K562 (cell line): Measurements from ENCODE around the gene CEBPE. TPM values are rescaled to one million over a fixed set of nuclear protein-coding genes. Genes with fewer than 3 reads are reported as not detected.

Source experiments
- ARHGAP35 ChIP-seq: fragments of 450-650 bp; IDR thresholded peaks from 2 replicates; pipeline ENCODE4 v1.6.1; 2018; ENCODE audit not compliant: partially characterized antibody
- ASH1L ChIP-seq: fragments of 450-650 bp; IDR thresholded peaks from 2 replicates; pipeline ENCODE4 v1.6.1; 2018; ENCODE audit warnings: borderline replicate concordance, mild to moderate bottlenecking, low read depth; ENCODE audit not compliant: partially characterized antibody
- BRF1 ChIP-seq: IDR thresholded peaks from 3 replicates; pipeline ENCODE4 v1.6.1; 2011; ENCODE audit warnings: borderline replicate concordance, mild to moderate bottlenecking; ENCODE audit not compliant: insufficient read length; ENCODE audit errors: extremely low read depth
- HDGF ChIP-seq: fragments of 450-650 bp; IDR thresholded peaks from 2 replicates; pipeline ENCODE4 v1.6.1; 2016
- HNRNPLL ChIP-seq: fragments of 200-400 bp; formaldehyde crosslinking; IDR thresholded peaks from 2 replicates; pipeline ENCODE4 v1.6.1; 2017; ENCODE audit warnings: low read length, low read depth, mild to moderate bottlenecking; ENCODE audit not compliant: poor library complexity, severe bottlenecking
- PHF20 ChIP-seq: fragments of 450-650 bp; IDR thresholded peaks from 2 replicates; pipeline ENCODE4 v1.6.1; 2018; ENCODE audit not compliant: partially characterized antibody
- RBM34 ChIP-seq: fragments of 200-400 bp; formaldehyde crosslinking; IDR thresholded peaks from 2 replicates; pipeline ENCODE4 v1.6.1; 2018; ENCODE audit warnings: low read length, borderline replicate concordance; ENCODE audit not compliant: insufficient read depth
- RHOXF2B ChIP-seq: fragments of 250-450 bp; sonication (Bioruptor Pico); conservative IDR thresholded peaks from 2 replicates; pipeline ENCODE4 v1.5.1; 2021
- TAF9B ChIP-seq: fragments of 450-650 bp; IDR thresholded peaks from 2 replicates; pipeline ENCODE4 v1.6.1; 2018; ENCODE audit warnings: mild to moderate bottlenecking; ENCODE audit not compliant: partially characterized antibody
- TCF3 ChIP-seq: sonication (generic); formaldehyde crosslinking; IDR thresholded peaks from 2 replicates; pipeline ENCODE4 v1.4.0; 2020; ENCODE audit warnings: mild to moderate bottlenecking, missing genetic modification reagents
- TCF7 ChIP-seq: sonication (generic); IDR thresholded peaks from 2 replicates; pipeline ENCODE4 v1.6.1; 2016; ENCODE audit warnings: antibody characterized with exemption, borderline replicate concordance
- ZNF354B ChIP-seq: fragments of 250-450 bp; sonication (Bioruptor Pico); IDR thresholded peaks from 2 replicates; pipeline ENCODE4 v1.4.0; 2020
- polyA plus RNA-seq, 8 experiments: library from polyadenylated mRNA; depleted of rRNA in 4 of 8; stranded (reverse) in 5 of 8; unstranded in 3 of 8; fragments of >200 nt; fragmentation: Nextera tagmentation in 2 of 8; fragmentation: Illumina TruSeq in 1 of 8; extraction: Ambion mirVana in 2 of 8; extraction: Trizol in 1 of 8; gene quantifications; 2 replicates each; pipeline versions ENCODE4 v1.2.1 to v1.2.3, GENCODE V29; 2011 to 2014; ENCODE audit warnings: inconsistent platforms in 1 of 8, missing spikeins in 1 of 8
- total RNA-seq, 7 experiments: library from RNA; depleted of rRNA in 6 of 7; stranded (reverse); fragments of >200 nt in 6 of 7; fragmentation: Illumina TruSeq in 2 of 7; extraction: Trizol in 2 of 7; gene quantifications; 2 replicates each; pipeline versions ENCODE4 v1.2.1 to v1.2.3, GENCODE V29; 2011 to 2021; ENCODE audit warnings: low replicate concordance in 1 of 7
- TF ChIP-seq, protein P1 (sequence below): fragments of 250-450 bp; sonication (Bioruptor Pico); IDR thresholded peaks from 2 replicates; pipeline ENCODE4 v1.8.0; 2022; ENCODE audit warnings: moderate library complexity, mild to moderate bottlenecking, inconsistent platforms
- TF ChIP-seq, protein P2 (sequence below): fragments of 250-450 bp; sonication (Bioruptor Pico); IDR thresholded peaks from 2 replicates; pipeline ENCODE4 v1.8.0; 2021; ENCODE audit warnings: mild to moderate bottlenecking, moderate library complexity
- TF ChIP-seq, protein P3 (sequence below): fragments of 450-650 bp; IDR thresholded peaks from 2 replicates; pipeline ENCODE4 v1.6.1; 2018; ENCODE audit warnings: mild to moderate bottlenecking, low read depth; ENCODE audit not compliant: partially characterized antibody
- TF ChIP-seq, protein P4 (sequence below): sonication (generic); formaldehyde crosslinking; IDR thresholded peaks from 2 replicates; pipeline ENCODE4 v1.8.1; 2023; ENCODE audit warnings: mild to moderate bottlenecking, missing genetic modification reagents
- TF ChIP-seq, protein P5 (sequence below): fragments of 250-450 bp; sonication (Bioruptor Pico); IDR thresholded peaks from 2 replicates; pipeline ENCODE4 v1.5.0; 2022; ENCODE audit warnings: mild to moderate bottlenecking

CEBPE gene
- total and polyA plus RNA-seq, 9 of the 15 experiments (the other 6 are each of a cell fraction or from before 2014, with no cell fraction given) = 0.09 to 0.15 (median 0.13) TPM; not detected in 6

DNA sequence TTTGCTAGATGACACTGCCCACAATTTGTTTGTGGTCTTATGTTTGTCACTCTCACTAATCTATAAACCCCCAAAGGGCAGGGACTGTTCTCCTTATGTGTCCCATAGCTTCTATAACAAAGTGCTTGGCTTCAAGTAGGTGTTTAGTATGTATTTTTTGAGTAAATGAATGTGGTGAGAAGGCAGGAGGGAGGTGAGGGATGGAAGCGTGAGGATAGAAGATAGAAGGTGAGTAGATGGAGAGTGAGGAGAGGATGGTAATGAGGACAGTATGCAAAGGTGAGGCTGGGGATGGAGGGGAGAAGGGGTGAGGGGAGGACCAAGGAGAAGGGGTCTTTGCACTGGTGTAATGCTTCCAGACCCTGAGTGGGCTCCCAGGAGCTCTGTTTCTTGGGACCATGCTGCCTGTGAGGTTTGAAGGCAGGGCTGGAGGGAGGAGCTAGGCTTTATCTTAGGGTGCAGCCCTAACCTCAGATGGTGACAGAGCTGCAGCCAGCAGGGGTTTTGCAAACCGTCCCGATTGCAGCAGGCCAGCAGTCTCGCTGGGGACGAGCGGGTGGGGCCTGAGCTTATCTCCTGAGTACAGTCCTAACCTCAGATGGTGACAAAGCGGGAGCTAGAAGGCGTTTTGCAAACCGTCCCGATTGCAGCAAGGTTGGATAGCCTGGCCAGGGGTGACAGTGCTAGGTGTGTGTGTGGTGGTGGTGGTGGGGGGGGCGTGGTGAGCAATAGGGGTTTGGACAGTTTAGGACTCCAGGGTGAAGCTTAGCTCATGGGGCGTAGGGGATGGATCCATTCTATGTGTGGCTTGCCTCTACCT is 6.5 kb downstream of the CEBPE start (continued):
- TF ChIP-seq, protein P1, sequence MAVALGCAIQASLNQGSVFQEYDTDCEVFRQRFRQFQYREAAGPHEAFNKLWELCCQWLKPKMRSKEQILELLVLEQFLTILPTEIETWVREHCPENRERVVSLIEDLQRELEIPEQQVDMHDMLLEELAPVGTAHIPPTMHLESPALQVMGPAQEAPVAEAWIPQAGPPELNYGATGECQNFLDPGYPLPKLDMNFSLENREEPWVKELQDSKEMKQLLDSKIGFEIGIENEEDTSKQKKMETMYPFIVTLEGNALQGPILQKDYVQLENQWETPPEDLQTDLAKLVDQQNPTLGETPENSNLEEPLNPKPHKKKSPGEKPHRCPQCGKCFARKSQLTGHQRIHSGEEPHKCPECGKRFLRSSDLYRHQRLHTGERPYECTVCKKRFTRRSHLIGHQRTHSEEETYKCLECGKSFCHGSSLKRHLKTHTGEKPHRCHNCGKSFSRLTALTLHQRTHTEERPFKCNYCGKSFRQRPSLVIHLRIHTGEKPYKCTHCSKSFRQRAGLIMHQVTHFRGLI (CRISPR knock-in tag) = no peak
- TF ChIP-seq, protein P2, sequence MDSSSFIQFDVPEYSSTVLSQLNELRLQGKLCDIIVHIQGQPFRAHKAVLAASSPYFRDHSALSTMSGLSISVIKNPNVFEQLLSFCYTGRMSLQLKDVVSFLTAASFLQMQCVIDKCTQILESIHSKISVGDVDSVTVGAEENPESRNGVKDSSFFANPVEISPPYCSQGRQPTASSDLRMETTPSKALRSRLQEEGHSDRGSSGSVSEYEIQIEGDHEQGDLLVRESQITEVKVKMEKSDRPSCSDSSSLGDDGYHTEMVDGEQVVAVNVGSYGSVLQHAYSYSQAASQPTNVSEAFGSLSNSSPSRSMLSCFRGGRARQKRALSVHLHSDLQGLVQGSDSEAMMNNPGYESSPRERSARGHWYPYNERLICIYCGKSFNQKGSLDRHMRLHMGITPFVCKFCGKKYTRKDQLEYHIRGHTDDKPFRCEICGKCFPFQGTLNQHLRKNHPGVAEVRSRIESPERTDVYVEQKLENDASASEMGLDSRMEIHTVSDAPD = no peak
- TF ChIP-seq ARHGAP35 (no peak), TCF3 (CRISPR knock-in tag) (peak; percentile 99), ZNF354B (CRISPR knock-in tag) (no peak), HDGF (no peak), TAF9B (no peak), TCF7 (0 out of 2 replicates have a peak, but pooled peaks have one; percentile 68), BRF1 (no peak), RHOXF2B (CRISPR knock-in tag) (no peak), HNRNPLL (no peak), ASH1L (no peak), RBM34 (no peak), PHF20 (no peak)
- TF ChIP-seq, protein P3, sequence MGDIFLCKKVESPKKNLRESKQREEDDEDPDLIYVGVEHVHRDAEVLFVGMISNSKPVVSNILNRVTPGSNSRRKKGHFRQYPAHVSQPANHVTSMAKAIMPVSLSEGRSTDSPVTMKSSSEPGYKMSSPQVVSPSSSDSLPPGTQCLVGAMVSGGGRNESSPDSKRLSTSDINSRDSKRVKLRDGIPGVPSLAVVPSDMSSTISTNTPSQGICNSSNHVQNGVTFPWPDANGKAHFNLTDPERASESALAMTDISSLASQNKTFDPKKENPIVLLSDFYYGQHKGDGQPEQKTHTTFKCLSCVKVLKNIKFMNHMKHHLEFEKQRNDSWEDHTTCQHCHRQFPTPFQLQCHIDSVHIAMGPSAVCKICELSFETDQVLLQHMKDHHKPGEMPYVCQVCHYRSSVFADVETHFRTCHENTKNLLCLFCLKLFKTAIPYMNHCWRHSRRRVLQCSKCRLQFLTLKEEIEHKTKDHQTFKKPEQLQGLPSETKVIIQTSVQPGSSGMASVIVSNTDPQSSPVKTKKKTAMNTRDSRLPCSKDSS = no peak
- TF ChIP-seq, protein P4, sequence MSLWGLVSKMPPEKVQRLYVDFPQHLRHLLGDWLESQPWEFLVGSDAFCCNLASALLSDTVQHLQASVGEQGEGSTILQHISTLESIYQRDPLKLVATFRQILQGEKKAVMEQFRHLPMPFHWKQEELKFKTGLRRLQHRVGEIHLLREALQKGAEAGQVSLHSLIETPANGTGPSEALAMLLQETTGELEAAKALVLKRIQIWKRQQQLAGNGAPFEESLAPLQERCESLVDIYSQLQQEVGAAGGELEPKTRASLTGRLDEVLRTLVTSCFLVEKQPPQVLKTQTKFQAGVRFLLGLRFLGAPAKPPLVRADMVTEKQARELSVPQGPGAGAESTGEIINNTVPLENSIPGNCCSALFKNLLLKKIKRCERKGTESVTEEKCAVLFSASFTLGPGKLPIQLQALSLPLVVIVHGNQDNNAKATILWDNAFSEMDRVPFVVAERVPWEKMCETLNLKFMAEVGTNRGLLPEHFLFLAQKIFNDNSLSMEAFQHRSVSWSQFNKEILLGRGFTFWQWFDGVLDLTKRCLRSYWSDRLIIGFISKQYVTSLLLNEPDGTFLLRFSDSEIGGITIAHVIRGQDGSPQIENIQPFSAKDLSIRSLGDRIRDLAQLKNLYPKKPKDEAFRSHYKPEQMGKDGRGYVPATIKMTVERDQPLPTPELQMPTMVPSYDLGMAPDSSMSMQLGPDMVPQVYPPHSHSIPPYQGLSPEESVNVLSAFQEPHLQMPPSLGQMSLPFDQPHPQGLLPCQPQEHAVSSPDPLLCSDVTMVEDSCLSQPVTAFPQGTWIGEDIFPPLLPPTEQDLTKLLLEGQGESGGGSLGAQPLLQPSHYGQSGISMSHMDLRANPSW (CRISPR knock-in tag) = no peak
- TF ChIP-seq, protein P5, sequence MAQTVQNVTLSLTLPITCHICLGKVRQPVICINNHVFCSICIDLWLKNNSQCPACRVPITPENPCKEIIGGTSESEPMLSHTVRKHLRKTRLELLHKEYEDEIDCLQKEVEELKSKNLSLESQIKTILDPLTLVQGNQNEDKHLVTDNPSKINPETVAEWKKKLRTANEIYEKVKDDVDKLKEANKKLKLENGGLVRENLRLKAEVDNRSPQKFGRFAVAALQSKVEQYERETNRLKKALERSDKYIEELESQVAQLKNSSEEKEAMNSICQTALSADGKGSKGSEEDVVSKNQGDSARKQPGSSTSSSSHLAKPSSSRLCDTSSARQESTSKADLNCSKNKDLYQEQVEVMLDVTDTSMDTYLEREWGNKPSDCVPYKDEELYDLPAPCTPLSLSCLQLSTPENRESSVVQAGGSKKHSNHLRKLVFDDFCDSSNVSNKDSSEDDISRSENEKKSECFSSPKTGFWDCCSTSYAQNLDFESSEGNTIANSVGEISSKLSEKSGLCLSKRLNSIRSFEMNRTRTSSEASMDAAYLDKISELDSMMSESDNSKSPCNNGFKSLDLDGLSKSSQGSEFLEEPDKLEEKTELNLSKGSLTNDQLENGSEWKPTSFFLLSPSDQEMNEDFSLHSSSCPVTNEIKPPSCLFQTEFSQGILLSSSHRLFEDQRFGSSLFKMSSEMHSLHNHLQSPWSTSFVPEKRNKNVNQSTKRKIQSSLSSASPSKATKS (CRISPR knock-in tag) = no peak
